ENCODE results near the gene GSTA4. TPM values are rescaled to one million over a fixed set of nuclear protein-coding genes. Genes with fewer than 3 reads are reported as not detected.

Gene GSTA4
- total RNA-seq, 2 experiments from 2014 or later = 18.5 to 22.3 TPM

GRCh38 chr6:52933778-52934177, 61.3 kb downstream of the GSTA4 start:
- peaks cover 5% of the 10 kb centered on the region for H3K27me3 Mint-ChIP-seq
- ChIA-PET CTCF (no interaction called here), POLR2A (no interaction called here)
- no peak overlapping the region for H3K27ac Mint-ChIP-seq
- intact Hi-C loops (cut with micrococcal nuclease) = no loop called here
- no peak overlapping the region for H3K4me3 Mint-ChIP-seq
- H3K4me1 Mint-ChIP-seq (ENCODE audit: low read depth) = no peaks in the 10 kb centered on the region
- H3K9me3 Mint-ChIP-seq = no peaks in the 10 kb centered on the region
- DNase-seq = no peak
- H3K36me3 Mint-ChIP-seq = no peaks in the 10 kb centered on the region

GRCh38 chr6:52931351-52931750, 63.7 kb downstream of the GSTA4 start:
- Mint-ChIP-seq H3K4me3 (no peak overlapping the region), H3K36me3 (no peaks in the 10 kb centered on the region), H3K9me3 (no peaks in the 10 kb centered on the region), H3K4me1 (ENCODE audit: low read depth) (no peaks in the 10 kb centered on the region), H3K27ac (no peak overlapping the region), H3K27me3 (peaks cover 10% of the 10 kb centered on the region)
- CTCF ChIA-PET = interaction anchor here (0.7 to 1.1 kb wide), 2 partner anchors 9 to 514 kb away, joined by 3 read pairs; no protein-coding TSS in a partner anchor
- intact Hi-C loops (cut with micrococcal nuclease) = no loop called here
- POLR2A ChIA-PET = interaction anchor here (0.7 kb wide), 1 partner anchor 51 kb away, joined by 3 read pairs; no protein-coding TSS in a partner anchor
- no peak for DNase-seq

- Mint-ChIP-seq H3K4me1 (ENCODE audit: low read depth) (no peaks in the 10 kb centered on the region), H3K4me3 (no peak overlapping the region), H3K9me3 (no peaks in the 10 kb centered on the region), H3K27me3 (peaks cover 13% of the 10 kb centered on the region), H3K36me3 (no peaks in the 10 kb centered on the region), H3K27ac (no peak overlapping the region)
- DNase-seq = no peak
- ChIA-PET POLR2A (no interaction called here), CTCF (no interaction called here)
- intact Hi-C loops (cut with micrococcal nuclease) = no loop called here
These were observed 65.5 kb downstream of the GSTA4 start for GRCh38 chr6:52929321-52930164.

Other genes starting within 250 kb of the GSTA4 start
- not detected for gene GSTA2, start 231.8 kb downstream of the GSTA4 start, total RNA-seq
- not detected for gene GSTA1, start 191.5 kb downstream of the GSTA4 start, total RNA-seq
- gene GSTA5, start 154.5 kb downstream of the GSTA4 start, total RNA-seq = not detected
- not detected for gene GSTA3, start 85.6 kb downstream of the GSTA4 start, total RNA-seq
- gene CILK1, start 66.5 kb upstream of the GSTA4 start, total RNA-seq = 1 to 10 TPM; 7.2 to 7.3 TPM
- 10 to 100 TPM; 54.1 to 55.6 TPM for gene FBXO9, start 70.1 kb upstream of the GSTA4 start, total RNA-seq
- gene GCM1, start 153.6 kb upstream of the GSTA4 start, total RNA-seq = not detected